ENCODE measurements around the gene TMEM258.

DNA sequence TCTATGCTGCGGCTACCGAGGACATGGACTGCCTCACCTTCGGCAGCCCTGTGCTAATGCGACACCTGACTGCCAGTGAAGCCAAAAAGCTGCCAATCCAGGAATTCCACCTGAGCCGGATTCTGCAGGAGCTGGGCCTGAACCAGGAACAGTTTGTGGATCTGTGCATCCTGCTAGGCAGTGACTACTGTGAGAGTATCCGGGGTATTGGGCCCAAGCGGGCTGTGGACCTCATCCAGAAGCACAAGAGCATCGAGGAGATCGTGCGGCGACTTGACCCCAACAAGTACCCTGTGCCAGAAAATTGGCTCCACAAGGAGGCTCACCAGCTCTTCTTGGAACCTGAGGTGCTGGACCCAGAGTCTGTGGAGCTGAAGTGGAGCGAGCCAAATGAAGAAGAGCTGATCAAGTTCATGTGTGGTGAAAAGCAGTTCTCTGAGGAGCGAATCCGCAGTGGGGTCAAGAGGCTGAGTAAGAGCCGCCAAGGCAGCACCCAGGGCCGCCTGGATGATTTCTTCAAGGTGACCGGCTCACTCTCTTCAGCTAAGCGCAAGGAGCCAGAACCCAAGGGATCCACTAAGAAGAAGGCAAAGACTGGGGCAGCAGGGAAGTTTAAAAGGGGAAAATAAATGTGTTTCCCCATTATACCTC, 3.6 kb upstream of the TMEM258 start:
- TF ChIP-seq EZH2 (IDR thresholded peaks at IDR 0.05) = no peak
- TF ChIP-seq, protein P1, sequence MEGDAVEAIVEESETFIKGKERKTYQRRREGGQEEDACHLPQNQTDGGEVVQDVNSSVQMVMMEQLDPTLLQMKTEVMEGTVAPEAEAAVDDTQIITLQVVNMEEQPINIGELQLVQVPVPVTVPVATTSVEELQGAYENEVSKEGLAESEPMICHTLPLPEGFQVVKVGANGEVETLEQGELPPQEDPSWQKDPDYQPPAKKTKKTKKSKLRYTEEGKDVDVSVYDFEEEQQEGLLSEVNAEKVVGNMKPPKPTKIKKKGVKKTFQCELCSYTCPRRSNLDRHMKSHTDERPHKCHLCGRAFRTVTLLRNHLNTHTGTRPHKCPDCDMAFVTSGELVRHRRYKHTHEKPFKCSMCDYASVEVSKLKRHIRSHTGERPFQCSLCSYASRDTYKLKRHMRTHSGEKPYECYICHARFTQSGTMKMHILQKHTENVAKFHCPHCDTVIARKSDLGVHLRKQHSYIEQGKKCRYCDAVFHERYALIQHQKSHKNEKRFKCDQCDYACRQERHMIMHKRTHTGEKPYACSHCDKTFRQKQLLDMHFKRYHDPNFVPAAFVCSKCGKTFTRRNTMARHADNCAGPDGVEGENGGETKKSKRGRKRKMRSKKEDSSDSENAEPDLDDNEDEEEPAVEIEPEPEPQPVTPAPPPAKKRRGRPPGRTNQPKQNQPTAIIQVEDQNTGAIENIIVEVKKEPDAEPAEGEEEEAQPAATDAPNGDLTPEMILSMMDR (IDR thresholded peaks at IDR 0.05) = no peak

Measured in neural progenitor cell (in vitro differentiated cells).